HepG2 (cell line): ENCODE measurements around the gene EFCAB8. TPM values are rescaled to one million over a fixed set of nuclear protein-coding genes. Genes with fewer than 3 reads are reported as not detected.

Experiments used
- ATAC-seq: fragments of 200-7000 bp; cut with Tn5 transposase; 3 replicates; pipeline ENCODE4 v1.9.1; 2020; ENCODE audit warnings: mild to moderate bottlenecking, moderate library complexity
- BruUV-seq: library from RNA; stranded (reverse); fragments of 400-500 nt; replicated peaks from 2 replicates; lab custom pipeline; 2021; lab: Mats Ljungman, UMichigan
- CTCF ChIA-PET: fragments of 300-600 bp; formaldehyde crosslinking; extraction: SDS; loops from one replicate; lab custom pipeline; 2021; ENCODE audit warnings: low total read pairs, inconsistent platforms, low intra/inter-chr PET ratio; lab: Yijun Ruan, JAX
- POLR2A ChIA-PET: fragments of 350-600 bp; sonication (Branson Sonifier 250); formaldehyde crosslinking; loops from one replicate; lab custom pipeline; 2020; ENCODE audit warnings: antibody characterized with exemption, inconsistent platforms; lab: Yijun Ruan, JAX
- DNase-seq: peaks from one replicate; pipeline ENCODE4 v3.0.0-alpha.2; 2015; ENCODE audit warnings: low spot score
- FAIRE-seq: peaks from 3 replicates; lab custom pipeline; 2011; peaks lifted over from hg19 to GRCh38; lab: Jason Lieb, UNC
- H2AFZ ChIP-seq: one replicate; pipeline ENCODE4 v1.6.1; 2011; ENCODE audit warnings: low read length, inconsistent platforms
- H3K27ac ChIP-seq: fragments of 300-600 bp; 3 replicates; pipeline ENCODE4 v1.8.0; 2011; ENCODE audit warnings: mixed run types, mild to moderate bottlenecking, mixed read lengths, low read length, inconsistent platforms; ENCODE audit not compliant: insufficient read depth; ENCODE audit errors: extremely low read length
- H3K27me3 ChIP-seq, 2 experiments: fragments of 200-600 bp in 1 of 2; 2 replicates in 1 of 2; 3 replicates in 1 of 2; pipeline versions ENCODE4 v1.6.0 to v1.8.0; 2011; ENCODE audit warnings: low read length in 2 of 2, mild to moderate bottlenecking in 2 of 2, moderate library complexity in 2 of 2, inconsistent platforms in 1 of 2; ENCODE audit not compliant: insufficient read depth in 2 of 2, control insufficient read depth in 1 of 2
- H3K36me3 ChIP-seq, 2 experiments: fragments of 200-600 bp in 1 of 2; replicated peaks in 1 of 2; 2 replicates in 1 of 2; 3 replicates in 1 of 2; pipeline versions ENCODE4 v1.5.1 to v1.8.0; 2011; ENCODE audit warnings: low read length in 2 of 2, inconsistent platforms in 1 of 2; ENCODE audit not compliant: insufficient read depth in 2 of 2, control insufficient read depth in 1 of 2
- H3K4me1 ChIP-seq: 2 replicates; pipeline ENCODE4 v1.5.1; 2012; ENCODE audit warnings: low read length, inconsistent platforms; ENCODE audit not compliant: insufficient read depth
- H3K4me2 ChIP-seq: 2 replicates; pipeline ENCODE4 v1.6.0; 2011; ENCODE audit warnings: low read depth, low read length, inconsistent platforms
- H3K4me3 ChIP-seq, 3 experiments: fragments of 200-600 bp in 1 of 3; sonication (generic), shearing (Covaris generic) in 1 of 3; replicated peaks in 1 of 3; 2 replicates each; pipeline ENCODE4 v1.5.1; 2011 to 2016; ENCODE audit warnings: low read length in 3 of 3, inconsistent platforms in 2 of 3, low read depth in 2 of 3, mild to moderate bottlenecking in 2 of 3, control low read depth in 1 of 3, mixed read lengths in 1 of 3; ENCODE audit not compliant: insufficient read depth in 1 of 3
- H3K79me2 ChIP-seq: one replicate; pipeline ENCODE4 v1.6.1; 2011; ENCODE audit warnings: low read length, inconsistent platforms; ENCODE audit not compliant: insufficient read depth
- H3K9ac ChIP-seq: 2 replicates; pipeline ENCODE4 v1.6.0; 2011; ENCODE audit warnings: mild to moderate bottlenecking, low read depth, low read length, inconsistent platforms; ENCODE audit not compliant: insufficient read depth
- H3K9me3 ChIP-seq: 2 replicates; pipeline ENCODE4 v1.5.1; 2012; ENCODE audit warnings: mild to moderate bottlenecking, low read length
- H4K20me1 ChIP-seq: 2 replicates; pipeline ENCODE4 v1.6.0; 2011; ENCODE audit warnings: inconsistent platforms, mild to moderate bottlenecking, low read length, moderate library complexity; ENCODE audit not compliant: insufficient read depth
- ARNT2 ChIP-seq: sonication (generic); formaldehyde crosslinking; IDR thresholded peaks from 2 replicates; pipeline ENCODE4 v1.8.0; 2022; ENCODE audit warnings: mild to moderate bottlenecking, low read depth, missing genetic modification reagents, moderate library complexity
- IRX3 ChIP-seq: sonication (generic); formaldehyde crosslinking; IDR thresholded peaks from 2 replicates; pipeline ENCODE4 v1.8.1; 2023; ENCODE audit warnings: mild to moderate bottlenecking, low read depth, missing genetic modification reagents, borderline replicate concordance
- NFATC3 ChIP-seq: sonication (generic); formaldehyde crosslinking; IDR thresholded peaks from 2 replicates; pipeline ENCODE4 v1.5.1; 2020; ENCODE audit warnings: mild to moderate bottlenecking, missing genetic modification reagents
- PRMT3 ChIP-seq: sonication (generic); formaldehyde crosslinking; IDR thresholded peaks from 2 replicates; pipeline ENCODE4 v1.8.1; 2022; ENCODE audit warnings: low read depth, mild to moderate bottlenecking, moderate library complexity, missing genetic modification reagents, borderline replicate concordance
- SALL2 ChIP-seq: sonication (generic); formaldehyde crosslinking; IDR thresholded peaks from 2 replicates; pipeline ENCODE4 v1.8.1; 2023; ENCODE audit warnings: mild to moderate bottlenecking, missing genetic modification reagents, inconsistent platforms
- SRF ChIP-seq: IDR thresholded peaks from 2 replicates; pipeline ENCODE4 v1.6.1; 2011; ENCODE audit warnings: mild to moderate bottlenecking, low read depth, low read length, moderate library complexity
- ZBTB7B ChIP-seq: sonication (generic); formaldehyde crosslinking; IDR thresholded peaks from 2 replicates; pipeline ENCODE4 v1.4.0; 2020; ENCODE audit warnings: missing genetic modification reagents
- ZFYVE20 ChIP-seq: sonication (generic); formaldehyde crosslinking; IDR thresholded peaks from 2 replicates; pipeline ENCODE4 v1.8.0; 2023; ENCODE audit warnings: low read depth, mild to moderate bottlenecking, moderate library complexity, missing genetic modification reagents, borderline replicate concordance
- ZNF382 ChIP-seq: sonication (generic); formaldehyde crosslinking; IDR thresholded peaks from 2 replicates; pipeline ENCODE4 v1.5.0; 2020; ENCODE audit warnings: missing genetic modification reagents, mild to moderate bottlenecking, borderline replicate concordance
- ZNF414 ChIP-seq: sonication (generic); formaldehyde crosslinking; IDR thresholded peaks from 2 replicates; pipeline ENCODE4 v1.5.0; 2020; ENCODE audit warnings: missing genetic modification reagents
- ZNF552 ChIP-seq: sonication (generic); formaldehyde crosslinking; IDR thresholded peaks from 2 replicates; pipeline ENCODE4 v1.9.0; 2022; ENCODE audit warnings: missing genetic modification reagents, mild to moderate bottlenecking, borderline replicate concordance
- ZNF629 ChIP-seq: sonication (generic); formaldehyde crosslinking; conservative IDR thresholded peaks from 2 replicates; pipeline ENCODE4 v1.5.0; 2020; ENCODE audit warnings: missing genetic modification reagents
- ZNF674 ChIP-seq: sonication (generic); formaldehyde crosslinking; IDR thresholded peaks from 2 replicates; pipeline ENCODE4 v1.5.0; 2020; ENCODE audit warnings: low read depth, mild to moderate bottlenecking, missing genetic modification reagents
- WGBS: methylation state at CpG from one replicate; pipeline ENCODE4 v1.1.6; 2017; ENCODE audit warnings: low lambda C conversion rate; 5-methylcytosine and 5-hydroxymethylcytosine counted together
- in situ Hi-C: cut with HindIII; loops from 2 replicates; pipeline ENCODE4 v1.10.0; 2017; ENCODE audit warnings: low pct_unique_long_range_greater_than_20kb; ENCODE audit not compliant: extremely low pct_ligation_motif_present
- intact Hi-C: fragments of 100-400 bp; cut with micrococcal nuclease; formaldehyde crosslinking; loops from one replicate; pipeline ENCODE4 v1.10.0; 2022; ENCODE audit not compliant: unreplicated experiment
- polyA plus RNA-seq, 8 experiments: library from polyadenylated mRNA; depleted of rRNA in 3 of 8; stranded (reverse) in 7 of 8; unstranded in 1 of 8; fragments of >200 nt; fragmentation: Illumina TruSeq in 4 of 8; extraction: Trizol in 4 of 8; gene quantifications; 2 replicates each; pipeline versions ENCODE4 v1.2.1 to v1.2.3, GENCODE V29; 2011 to 2016; ENCODE audit warnings: low read depth in 4 of 8, missing spikeins in 1 of 8, mixed read lengths in 1 of 8; ENCODE audit not compliant: insufficient read depth in 1 of 8
- total RNA-seq, 5 experiments: library from RNA; depleted of rRNA; stranded (reverse); fragments of >200 nt; fragmentation: Illumina TruSeq; extraction: Trizol; gene quantifications; 2 replicates each; pipeline ENCODE4 v1.2.3, GENCODE V29; 2016; ENCODE audit warnings: low read depth in 1 of 5
- TF ChIP-seq, protein P1 (sequence below): sonication (generic); formaldehyde crosslinking; IDR thresholded peaks from 2 replicates; pipeline ENCODE4 v1.9.0; 2021; ENCODE audit warnings: missing genetic modification reagents, borderline replicate concordance
- TF ChIP-seq, protein P2 (sequence below): sonication (generic); formaldehyde crosslinking; IDR thresholded peaks from 2 replicates; pipeline ENCODE4 v1.5.1; 2020; ENCODE audit warnings: mild to moderate bottlenecking, missing genetic modification reagents, borderline replicate concordance

EFCAB8 gene
- total and polyA plus RNA-seq, 2 of the 13 experiments (the other 11 are each of a cell fraction or from before 2014, with no cell fraction given) = 0.15 to 0.22 TPM

GRCh38 chr20:33010133-33010504, 151.4 kb downstream of the EFCAB8 start:
- Histone ChIP-seq H2AFZ (no peak overlapping the region), H3K9me3 (no peaks in the 10 kb centered on the region), H3K9ac (peak overlapping the region; percentile 87), H4K20me1 (no peaks in the 10 kb centered on the region), H3K4me1 (peaks cover 82% of the 10 kb centered on the region), H3K27ac (peak overlapping the region; percentile 90), H3K79me2 (peaks cover 37% of the 10 kb centered on the region), H3K4me2 (peak overlapping the region; percentile 91), H3K36me3 (peaks cover 37 to 51% of the 10 kb centered on the region in 2 experiments), H3K4me3 (peak overlapping the region; percentile 40 to 79 (median 68); a peak in 5 of 6 replicates), H3K27me3 (no peaks in the 10 kb centered on the region; a peak in 1 of 5 replicates)
- BruUV-seq = no TSS peak
- DNase-seq (no peak), FAIRE-seq (no peak), ATAC-seq (no peak)
- intact Hi-C loops (no loop called here), in situ Hi-C loops (no loop called here)
- CTCF ChIA-PET = no interaction called here
- WGBS = 94% methylated on average over 5 of the region's 5 CpGs
- POLR2A ChIA-PET = interaction anchor here (1.1 kb wide), 1 partner anchor 11 kb away, joined by 3 read pairs; no protein-coding TSS in a partner anchor
- TF ChIP-seq, protein P1, sequence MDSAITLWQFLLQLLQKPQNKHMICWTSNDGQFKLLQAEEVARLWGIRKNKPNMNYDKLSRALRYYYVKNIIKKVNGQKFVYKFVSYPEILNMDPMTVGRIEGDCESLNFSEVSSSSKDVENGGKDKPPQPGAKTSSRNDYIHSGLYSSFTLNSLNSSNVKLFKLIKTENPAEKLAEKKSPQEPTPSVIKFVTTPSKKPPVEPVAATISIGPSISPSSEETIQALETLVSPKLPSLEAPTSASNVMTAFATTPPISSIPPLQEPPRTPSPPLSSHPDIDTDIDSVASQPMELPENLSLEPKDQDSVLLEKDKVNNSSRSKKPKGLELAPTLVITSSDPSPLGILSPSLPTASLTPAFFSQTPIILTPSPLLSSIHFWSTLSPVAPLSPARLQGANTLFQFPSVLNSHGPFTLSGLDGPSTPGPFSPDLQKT = no peak
- TF ChIP-seq IRX3 = no peak
- no peak for TF ChIP-seq ZBTB7B
- TF ChIP-seq SRF = no peak
- no peak for TF ChIP-seq ZNF629 (CRISPR knock-in tag)
- no peak for TF ChIP-seq ARNT2 (CRISPR knock-in tag)
- TF ChIP-seq, protein P2, sequence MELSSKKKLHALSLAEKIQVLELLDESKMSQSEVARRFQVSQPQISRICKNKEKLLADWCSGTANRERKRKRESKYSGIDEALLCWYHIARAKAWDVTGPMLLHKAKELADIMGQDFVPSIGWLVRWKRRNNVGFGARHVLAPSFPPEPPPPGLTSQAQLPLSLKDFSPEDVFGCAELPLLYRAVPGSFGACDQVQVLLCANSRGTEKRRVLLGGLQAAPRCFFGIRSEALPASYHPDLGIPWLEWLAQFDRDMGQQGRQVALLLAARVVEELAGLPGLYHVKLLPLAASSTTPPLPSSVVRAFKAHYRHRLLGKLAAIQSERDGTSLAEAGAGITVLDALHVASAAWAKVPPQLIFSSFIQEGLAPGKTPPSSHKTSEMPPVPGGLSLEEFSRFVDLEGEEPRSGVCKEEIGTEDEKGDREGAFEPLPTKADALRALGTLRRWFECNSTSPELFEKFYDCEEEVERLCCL (CRISPR knock-in tag) = 0 out of 2 replicates have a peak, but pooled peaks have one; percentile 14
- no peak for TF ChIP-seq ZNF414 (CRISPR knock-in tag)
- no peak for TF ChIP-seq ZNF552 (CRISPR knock-in tag)
- 0 out of 2 replicates have a peak, but pooled peaks have one; percentile 2 for TF ChIP-seq ZNF674
- TF ChIP-seq NFATC3 (CRISPR knock-in tag) = 0 out of 2 replicates have a peak, but pooled peaks have one; percentile 13
- 0 out of 2 replicates have a peak, but pooled peaks have one; percentile 10 for TF ChIP-seq PRMT3 (CRISPR knock-in tag)
- TF ChIP-seq ZNF382 = no peak
- TF ChIP-seq SALL2 = no peak
- TF ChIP-seq ZFYVE20 (CRISPR knock-in tag) = no peak
